NK-92 (cell line): ENCODE results near the gene CALML5.

Source experiments
- DNase-seq: peaks from one replicate; lab custom pipeline; 2025; ENCODE audit not compliant: unreplicated experiment; lab: John Stamatoyannopoulos, UW

CALML5 gene

DNA sequence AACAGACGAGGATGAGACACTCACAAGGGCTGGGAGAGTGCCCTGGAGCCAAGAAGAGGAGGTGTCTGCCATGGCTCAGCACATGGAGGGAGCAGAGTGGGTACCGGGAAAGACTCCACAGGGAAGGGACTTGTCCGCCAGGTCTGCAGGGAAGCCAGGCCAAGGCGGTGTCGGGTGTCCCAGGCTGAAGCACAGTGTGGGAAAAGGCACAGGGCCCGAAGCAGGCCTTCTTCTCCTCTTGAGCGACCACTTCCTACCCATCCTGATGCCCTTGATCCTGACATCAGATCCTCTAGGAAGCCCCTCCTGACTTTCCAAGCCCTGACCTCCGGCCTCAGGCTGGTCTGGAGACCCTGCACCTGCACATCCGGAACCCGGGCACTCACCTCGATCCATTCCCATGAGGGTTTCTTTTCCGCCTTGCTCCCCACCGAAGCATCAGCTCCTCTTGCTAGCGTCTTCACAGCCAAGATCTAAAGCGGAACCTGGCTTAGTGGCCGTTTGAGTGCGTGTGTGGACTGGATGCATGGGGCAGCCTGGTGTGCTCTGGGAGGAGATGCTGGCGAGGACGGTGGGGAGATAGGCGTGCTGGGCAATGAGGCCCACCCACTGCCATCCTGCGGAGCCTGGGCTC is 33.8 kb upstream of the CALML5 start:
- DNase-seq: no peak

DNA sequence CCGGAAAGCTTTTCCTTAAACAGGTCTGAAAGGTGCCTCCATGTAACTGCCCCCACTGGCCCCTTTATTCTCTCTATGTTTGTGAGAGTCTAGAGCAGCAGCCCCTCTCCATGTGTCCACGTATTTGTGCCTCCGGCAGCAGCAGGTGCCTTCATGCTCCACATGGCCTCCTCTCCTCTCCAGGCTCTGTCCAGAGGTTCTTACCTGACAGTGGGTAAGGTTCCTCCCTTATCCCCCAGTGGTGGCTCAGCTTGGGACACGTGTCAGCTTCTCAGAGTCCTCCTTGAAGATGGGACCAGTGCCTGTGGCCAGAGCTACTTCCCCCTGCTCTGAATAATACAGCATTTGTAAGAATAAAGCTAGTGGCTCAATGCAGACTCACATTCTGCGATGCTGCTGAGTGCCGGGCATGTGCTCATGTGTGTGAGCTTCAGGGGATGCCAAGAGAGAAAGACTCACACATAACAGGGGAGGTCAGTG is 33.3 kb upstream of the CALML5 start:
- no peak for DNase-seq

DNA sequence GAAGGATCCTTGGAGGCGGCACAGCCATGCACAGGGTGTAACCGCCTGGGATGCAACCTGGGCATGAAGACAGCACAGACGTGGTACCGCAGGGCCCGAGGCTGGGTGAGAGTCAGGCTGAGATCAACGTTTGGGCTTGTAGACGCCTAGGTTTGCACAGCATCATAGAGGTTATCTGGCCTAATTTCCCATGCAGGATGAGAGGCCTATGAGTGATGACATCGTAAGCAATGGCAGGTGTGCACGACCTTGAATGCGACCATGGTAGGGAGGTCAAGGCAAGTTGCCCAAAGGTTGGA is 32.9 kb upstream of the CALML5 start:
- DNase-seq: no peak

DNA sequence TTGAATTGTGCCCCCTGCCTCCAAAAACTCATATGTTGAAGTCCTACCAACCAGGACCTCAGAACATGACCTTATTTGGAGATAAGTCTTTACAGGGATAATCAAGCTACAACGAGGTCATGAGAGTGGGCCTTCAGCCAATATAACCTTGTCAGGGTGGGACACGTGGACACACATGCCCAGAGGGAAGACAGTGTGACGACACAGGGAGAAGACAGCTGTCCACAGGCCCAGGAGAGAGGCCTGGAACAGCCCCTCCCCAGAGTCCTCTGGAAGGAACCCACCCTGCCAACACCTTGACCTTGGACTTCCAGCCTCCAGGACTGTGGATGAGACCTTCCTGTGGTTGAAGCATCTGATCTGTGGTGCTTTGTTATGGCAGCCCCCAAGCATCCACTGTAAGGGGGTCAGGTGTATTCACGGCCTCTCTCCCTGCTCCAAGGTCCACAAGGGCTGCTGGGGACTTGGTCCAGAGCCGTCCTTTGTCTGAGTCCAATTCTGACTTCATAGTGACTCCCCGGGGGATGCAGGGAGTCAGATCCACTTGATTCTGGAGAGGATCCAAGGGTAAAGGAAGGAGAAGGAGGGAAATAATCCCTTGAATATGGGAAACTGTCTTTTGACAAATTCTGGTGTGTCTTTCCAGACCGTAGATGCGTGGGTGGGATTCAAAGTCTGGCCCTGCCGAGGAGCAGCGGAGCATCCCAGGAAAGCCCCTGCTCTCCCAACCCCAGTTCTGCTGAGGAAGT is 32.4 kb upstream of the CALML5 start:
- no peak for DNase-seq

DNA sequence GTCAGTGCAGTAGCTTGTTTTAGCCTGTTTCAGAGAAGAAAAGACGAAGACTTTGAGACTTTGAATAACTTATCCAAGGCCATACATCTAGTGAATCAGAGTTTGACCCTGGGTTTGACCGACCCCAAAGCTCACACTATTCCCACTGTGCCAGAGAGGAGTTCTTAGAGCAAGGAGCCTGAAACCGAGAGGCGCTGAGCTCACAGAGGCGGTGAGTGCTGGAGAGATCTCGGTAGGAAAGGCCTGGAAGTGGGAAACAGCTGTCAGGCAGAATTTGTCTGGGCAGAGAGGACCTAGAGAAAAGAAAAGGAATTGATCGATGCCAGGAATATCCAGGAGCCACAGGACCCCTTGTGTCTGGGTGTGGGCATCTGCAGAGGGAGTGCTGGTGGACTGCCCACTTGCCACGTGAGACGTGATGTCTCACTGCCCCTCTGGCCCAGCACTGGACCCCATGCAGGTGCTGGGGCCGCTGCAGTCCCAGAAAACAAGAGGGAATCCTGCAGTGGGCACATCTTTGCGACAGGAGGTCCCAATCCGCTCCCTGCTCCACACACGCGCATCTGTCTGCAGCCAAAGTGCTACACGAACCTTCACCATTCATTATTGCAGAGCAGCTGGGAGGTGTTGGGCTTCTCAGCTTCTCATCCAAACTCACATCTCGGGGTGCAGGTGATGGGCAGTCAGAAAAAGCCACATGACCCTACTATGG is 31.6 kb upstream of the CALML5 start:
- DNase-seq: no peak

DNA sequence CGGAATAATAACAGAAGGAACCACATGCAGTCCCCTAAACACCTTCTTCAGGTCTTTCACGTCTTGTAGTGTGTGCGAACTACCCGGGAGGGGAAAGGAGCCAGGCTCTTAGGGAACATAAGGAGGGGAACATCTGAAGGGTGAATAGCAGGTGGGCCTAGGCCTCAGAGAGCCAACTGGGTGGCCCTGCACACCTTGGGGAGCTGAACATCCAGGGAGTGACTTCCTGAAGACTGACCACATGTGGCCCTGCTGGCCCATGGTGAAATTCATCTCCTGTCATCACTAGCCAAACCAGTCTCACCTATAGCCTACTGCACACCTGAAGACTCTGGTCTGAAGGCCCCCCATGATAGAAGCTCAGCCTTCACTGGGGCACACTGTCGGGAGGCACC is 31.0 kb upstream of the CALML5 start:
- no peak for DNase-seq

DNA sequence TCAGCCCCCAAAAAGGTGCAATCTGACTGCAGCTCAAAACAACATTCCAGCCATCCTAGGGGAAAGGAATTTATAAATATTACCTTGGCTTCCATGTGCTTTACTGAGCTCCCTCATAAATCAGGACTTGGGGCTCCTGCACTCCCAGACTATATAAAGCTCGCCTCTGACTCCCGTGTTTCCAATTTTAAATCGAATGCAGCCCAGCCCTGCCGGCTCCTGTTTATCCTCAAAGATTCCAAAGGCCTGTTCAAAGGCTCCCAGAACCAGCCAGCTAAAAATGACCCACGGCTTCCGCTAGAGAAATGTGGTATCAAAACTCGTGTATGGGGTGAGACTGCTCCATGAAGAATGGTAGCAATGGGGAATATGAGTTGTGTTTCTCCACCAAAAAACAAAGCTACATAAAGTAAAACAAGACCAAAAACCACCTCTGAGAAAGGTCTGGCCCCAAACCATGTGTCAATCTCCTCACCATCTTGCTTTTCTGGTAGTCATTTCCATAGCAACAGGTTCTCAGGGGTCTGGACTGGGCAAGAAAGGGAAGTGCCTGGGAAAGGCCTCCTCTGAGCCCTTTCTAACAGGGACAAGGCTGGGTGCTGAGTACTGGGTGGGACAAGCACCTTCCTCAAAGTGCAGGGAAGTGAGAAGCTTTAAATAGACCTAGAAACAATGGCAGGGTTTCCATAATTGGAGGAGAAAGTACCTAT is 30.5 kb upstream of the CALML5 start:
- DNase-seq: no peak

DNA sequence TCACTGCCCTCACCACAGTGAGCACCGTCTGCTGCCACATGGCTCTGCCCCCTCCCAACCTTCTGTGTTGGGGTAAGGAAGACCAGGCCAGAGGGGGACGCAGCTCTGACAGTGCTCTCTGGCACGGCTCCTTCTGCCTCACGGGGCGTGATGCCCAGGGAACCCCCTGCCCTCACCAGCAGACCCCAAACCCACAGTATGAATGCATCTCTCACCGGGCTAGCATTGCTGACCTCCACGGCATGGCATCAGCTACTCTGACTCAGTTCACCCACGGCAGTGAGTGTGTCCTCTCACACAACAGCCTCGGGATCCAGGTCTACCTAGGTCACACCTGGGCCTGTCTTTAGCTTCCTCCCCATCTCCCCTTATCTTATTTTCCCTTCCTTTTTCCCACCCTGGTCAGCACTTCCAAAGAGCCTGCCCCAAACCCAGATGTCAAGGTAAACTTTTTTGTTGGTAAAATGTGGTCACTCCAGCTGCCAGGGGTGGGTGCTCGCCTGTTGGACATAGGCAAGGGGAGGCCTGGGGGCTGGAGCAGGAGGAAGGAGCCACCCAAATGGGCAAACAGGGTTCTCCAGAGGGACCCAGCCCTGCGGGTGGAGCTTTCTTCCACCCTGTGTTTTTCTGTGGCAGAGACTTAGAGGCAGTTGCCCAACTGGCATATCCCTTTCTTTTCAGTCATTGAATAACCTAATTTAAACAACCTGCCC is 29.8 kb upstream of the CALML5 start:
- no peak for DNase-seq

DNA sequence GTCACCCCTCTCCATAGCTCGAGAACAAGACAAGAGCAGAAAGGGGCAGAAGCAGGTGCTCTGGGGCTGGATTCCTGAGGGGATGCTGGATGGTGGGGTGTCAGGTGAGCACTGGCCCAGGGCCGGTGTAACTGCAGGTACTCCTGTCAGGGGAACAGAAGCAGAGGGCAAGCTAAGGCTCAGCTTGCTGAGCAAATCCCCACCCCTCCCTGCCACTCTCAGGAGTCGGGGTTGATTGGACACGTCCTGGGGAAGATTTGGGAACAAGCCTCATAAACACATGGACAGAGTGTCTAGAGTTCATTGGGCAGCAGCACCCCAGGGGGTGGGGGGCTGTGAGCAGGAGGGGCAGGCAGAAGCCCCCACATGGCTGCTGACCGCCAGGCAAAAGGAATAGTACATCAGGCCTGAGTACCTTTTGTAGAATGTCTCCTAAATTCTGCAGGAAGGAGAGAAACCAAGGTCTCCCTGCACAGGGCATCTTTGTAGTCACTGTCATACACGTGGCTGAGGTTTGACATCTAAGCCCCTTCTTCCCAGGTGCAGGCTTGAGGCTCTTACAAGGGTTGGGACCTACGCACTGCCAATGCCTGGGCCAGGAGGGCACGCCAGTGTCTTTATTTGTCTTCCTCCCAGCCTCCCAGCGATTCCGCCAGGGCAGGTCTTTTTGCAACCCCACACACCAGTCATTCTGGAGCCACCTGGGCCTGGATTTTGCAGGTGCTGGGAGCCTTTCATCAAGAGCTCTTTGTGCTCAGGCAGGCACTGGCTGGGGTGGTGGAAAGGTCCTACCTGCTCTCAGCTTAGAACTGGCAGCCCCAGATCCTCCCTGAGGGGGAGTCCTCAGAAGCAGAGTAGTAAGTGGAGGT is 28.2 kb upstream of the CALML5 start:
- no peak for DNase-seq

DNA sequence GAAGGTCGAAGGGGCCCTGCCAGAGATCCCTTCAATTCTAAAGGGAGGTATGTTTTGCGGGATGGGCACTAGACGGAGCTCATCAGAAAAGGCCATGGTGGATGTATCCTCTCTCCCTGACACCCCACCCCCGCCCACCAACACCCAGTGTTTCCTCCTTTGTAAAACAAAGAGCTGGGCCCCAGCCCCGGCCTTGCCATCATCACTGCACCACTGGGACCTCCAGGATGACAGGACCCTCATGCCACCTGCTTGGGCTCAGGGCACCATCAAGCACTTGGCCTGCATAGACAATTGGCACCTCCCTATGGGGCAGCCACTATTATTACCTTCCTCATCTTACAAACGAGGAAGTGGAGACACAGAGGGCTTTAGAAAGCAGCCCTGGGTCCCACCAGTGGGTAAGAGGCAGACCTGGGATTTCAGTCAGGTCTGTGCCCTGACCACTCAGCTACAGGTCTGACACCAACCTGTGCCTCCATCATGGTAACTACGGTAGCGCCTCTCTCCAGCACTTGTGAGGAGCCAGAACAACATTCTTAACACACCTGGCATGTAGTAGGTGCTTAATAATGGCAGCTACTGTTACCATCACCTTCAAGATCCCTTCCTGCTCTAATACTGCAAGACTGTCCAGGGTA is 27.4 kb upstream of the CALML5 start:
- no peak for DNase-seq

DNA sequence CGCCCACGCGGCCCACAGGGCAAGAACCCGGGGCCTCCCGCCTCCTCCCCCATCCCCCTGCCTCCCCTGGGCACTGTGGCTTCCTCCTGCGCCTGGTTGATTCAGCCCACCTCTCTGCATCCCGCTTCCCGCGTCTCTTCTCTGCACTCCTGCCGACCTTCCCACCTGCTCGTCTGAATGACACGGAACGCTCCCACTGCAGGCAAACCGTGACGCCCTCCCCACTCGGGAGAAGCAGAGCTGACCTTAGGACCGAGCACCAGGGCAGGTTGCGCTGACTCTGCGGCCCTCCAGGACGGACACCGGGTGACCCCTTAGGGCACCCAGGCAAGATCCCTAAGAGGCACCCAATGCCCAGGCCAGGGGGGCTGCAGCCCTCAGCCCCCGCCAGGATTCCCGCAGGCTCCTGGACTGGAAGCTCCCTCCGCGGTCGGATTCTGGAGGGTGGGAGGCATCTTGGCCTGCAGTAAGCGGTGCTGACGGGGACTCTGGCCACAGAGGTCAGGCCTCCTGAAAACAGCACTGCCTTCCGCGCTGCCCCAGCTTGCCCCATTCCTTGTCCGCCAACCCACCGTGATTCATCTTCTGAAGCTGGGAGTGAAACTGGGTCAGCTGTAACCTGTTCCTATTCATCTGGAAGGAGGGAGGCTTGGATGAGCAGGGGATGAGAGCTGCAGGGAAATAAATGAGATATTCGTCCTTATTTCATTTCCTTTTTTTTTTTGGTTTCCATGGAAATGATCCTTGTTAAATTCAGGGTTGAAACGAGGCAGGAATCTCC is 26.4 kb upstream of the CALML5 start:
- DNase-seq: no peak

DNA sequence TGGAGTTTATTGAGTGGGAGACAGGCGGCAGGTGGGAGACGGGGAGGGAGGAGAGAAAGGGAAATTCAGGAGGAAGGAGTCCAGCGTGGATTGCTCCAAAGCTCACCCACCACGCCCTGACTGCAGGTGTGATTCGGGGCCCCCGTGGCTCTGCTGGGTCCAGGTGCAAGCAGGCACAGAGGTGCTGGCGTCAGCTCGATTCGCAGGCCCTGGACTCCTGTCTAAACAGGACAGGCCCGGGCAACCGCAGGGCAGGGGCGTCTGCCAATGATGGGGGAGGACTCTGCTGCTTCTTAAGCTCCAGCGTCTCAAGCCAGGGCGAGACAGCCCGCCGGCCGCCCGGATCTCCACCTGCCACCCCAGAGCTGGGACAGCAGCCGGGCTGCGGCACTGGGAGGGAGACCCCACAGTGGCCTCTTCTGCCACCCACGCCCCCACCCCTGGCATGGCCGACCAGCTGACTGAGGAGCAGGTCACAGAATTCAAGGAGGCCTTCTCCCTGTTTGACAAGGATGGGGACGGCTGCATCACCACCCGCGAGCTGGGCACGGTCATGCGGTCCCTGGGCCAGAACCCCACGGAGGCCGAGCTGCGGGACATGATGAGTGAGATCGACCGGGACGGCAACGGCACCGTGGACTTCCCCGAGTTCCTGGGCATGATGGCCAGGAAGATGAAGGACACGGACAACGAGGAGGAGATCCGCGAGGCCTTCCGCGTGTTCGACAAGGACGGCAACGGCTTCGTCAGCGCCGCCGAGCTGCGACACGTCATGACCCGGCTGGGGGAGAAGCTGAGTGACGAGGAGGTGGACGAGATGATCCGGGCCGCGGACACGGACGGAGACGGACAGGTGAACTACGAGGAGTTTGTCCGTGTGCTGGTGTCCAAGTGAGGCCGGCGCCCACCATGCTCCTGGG is 25.5 kb upstream of the CALML5 start, which contains the start of gene CALML3:
TSS of gene CALML3 (plus strand) at position 321 of the 920 bp plus-strand sequence. CDS start at position 446, 125 bp downstream.
- no peak for DNase-seq

DNA sequence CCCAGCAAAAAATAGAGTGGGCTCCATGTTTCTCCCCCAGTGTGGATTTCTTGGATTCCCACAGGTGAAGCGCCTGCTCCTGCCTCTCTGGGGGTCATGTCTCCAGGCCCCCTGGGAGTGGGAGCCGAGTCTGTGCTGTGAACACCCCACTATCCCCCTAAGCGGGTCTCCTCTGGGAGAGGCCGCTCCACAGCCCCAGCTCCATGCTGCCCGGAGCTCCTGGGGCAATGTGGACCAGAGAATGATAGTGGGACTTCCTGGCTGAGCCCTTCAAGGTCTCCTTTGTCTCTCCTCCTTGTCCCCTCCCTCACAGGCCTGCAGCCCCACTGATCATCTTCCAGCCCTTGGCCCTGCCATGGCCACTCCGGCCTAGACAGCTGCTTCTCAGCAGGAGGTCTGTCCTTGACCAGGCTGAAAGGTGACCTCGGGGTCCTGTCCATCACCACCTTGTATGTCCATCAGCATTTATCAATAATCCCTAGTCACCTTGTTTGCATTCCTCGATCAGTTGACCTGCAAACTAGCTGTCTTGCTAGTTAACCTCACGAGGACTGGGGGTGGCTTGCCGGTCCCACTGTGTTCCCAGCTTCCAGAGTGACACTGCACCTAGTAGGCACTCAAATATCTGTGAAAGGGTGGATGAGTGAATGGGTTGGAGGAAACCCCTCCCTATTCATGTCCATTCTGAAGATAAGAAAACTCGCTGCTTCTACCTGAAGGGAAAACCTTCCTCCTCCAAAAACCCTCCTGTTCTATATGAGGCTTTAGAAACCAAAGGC is 24.6 kb upstream of the CALML5 start:
- no peak for DNase-seq

DNA sequence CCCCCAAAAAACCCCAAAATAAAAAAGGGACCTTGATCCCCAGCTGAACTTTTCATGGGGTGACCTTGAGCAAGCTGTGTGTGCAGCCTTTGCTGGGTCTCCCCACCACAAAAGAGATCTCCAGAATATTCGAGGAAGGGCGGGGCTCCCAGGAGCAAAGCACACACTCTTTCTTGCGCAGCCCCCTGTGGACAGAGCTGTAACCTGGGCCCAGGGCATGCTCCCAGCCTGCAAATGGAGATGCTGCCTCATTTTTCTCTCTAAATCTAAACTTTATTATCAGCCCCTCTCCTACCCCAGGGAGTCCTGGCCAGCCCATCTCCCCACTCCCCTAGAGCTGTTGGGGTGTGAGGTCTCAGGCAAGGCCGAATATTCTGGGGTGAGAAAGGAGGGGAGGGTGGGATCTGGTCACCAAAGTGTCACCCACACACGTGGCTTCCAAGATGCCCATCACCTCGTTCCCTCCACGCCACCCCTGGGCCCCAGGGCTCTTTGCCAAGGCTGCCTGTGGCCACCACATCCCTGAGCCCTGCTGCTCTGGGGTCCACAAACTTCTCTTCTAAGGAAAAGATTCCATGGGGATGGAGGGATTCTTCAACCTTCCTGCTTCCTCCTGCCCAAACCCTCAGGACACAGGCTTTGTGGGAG is 23.7 kb upstream of the CALML5 start:
- no peak for DNase-seq

DNA sequence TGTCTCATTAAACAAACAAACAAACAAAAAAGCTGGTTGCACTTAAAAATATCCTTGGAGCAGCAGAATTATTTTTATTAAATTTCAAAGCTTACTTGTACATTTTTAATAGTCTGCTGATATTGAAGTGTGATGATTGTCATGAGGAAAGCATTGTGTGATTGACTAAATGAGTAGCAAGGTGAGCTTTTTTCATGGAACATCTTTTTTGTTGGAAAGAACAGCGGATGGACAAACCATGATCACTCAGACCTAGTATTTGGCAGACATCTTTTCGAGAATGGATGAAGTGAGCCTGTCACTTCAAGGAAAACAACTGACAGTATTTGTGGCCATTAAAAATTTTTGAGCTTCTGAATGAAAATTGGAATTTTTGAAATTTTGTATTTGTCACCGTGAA is 19.7 kb upstream of the CALML5 start:
- no peak for DNase-seq

DNA sequence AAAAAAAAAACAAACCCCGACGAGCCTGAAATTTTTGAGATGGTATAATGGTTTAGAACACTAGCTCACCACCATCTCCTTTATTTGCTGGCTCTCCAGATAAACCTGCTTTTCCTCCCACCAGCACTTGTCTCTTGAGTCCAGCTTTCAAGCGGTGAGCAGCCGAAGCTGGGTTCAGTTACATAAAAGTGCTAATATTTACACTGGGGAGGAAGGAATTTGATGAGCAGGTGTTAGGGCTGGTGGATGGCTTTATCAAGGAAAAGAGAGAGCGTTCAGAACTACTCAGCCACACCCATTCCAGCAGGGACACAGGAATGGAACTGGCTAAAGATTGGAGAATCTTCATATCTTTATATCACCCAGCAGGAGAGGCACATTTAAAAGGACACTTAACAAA is 18.8 kb upstream of the CALML5 start:
- DNase-seq: no peak
